Right cardiac atrium (tissue), 5 donors: Measurements from ENCODE around the gene ZNF705A. TPM values are rescaled to one million over a fixed set of nuclear protein-coding genes. Genes with fewer than 3 reads are reported as not detected.
"Not testable (repeated sequence)": the region's sequence is repeated elsewhere in the genome, so short reads cannot be mapped to it uniquely, and the experiment has no call there.

Source experiments
- ATAC-seq, 2 donors: fragments of 200-7000 bp; cut with Tn5 transposase; one replicate each; pipeline versions ENCODE4 v1.8.0 to v1.9.1; 2020; ENCODE audit warnings: moderate library complexity in 2 of 2, mild to moderate bottlenecking in 1 of 2
- DNase-seq, 3 donors: peaks; one replicate each; pipeline ENCODE4 v3.0.0-alpha.2; 2020
- H3K27ac ChIP-seq: one replicate; pipeline ENCODE4 v1.5.1; 2013; ENCODE audit warnings: mild to moderate bottlenecking, low read length, control low read depth, moderate library complexity
- H3K27me3 ChIP-seq: one replicate; pipeline ENCODE4 v1.6.1; 2013; ENCODE audit not compliant: control insufficient read depth, insufficient read depth
- H3K4me1 ChIP-seq: one replicate; pipeline ENCODE4 v1.6.1; 2013; ENCODE audit warnings: low read length; ENCODE audit not compliant: control insufficient read depth, insufficient read depth
- H3K4me3 ChIP-seq: one replicate; pipeline ENCODE4 v1.5.1; 2013; ENCODE audit warnings: low read length, control low read depth
- H3K9me3 ChIP-seq: one replicate; pipeline ENCODE4 v1.6.1; 2013; ENCODE audit warnings: low read length; ENCODE audit not compliant: control insufficient read depth
- WGBS: extraction: QIAGEN DNeasy Blood & Tissue Kit; methylation state at CpG from one replicate; pipeline ENCODE4 v1.1.7; 2013; 5-methylcytosine and 5-hydroxymethylcytosine counted together
- intact Hi-C, 4 donors: fragments of 100-400 bp; cut with DNase I; formaldehyde crosslinking; loops; one replicate each; pipeline versions ENCODE4 v1.11.0 to v1.14.0; 2022 to 2023
- long read RNA-seq, 4 donors: library from polyadenylated mRNA; unstranded; transcript quantifications; one replicate each; pipeline ENCODE4 v2.0.0, GENCODE V29; 2020 to 2021
- polyA plus RNA-seq: library from polyadenylated mRNA; stranded (reverse); fragments of 200-250 nt; gene quantifications from one replicate; pipeline ENCODE4 v1.2.3, GENCODE V29; 2013
- total RNA-seq, 4 donors: library from RNA; stranded (reverse); fragmentation: NEBNext Ultra II Directional; extraction: Animal tissue kit (Norgen Biotek cat#: 25700); gene quantifications; one replicate each; pipeline ENCODE4 v1.2.1, GENCODE V29; 2021
- donor health status: healthy with polysubstance abuse.
- donor health status: DM: no; HTN: yes; CAD: no.
- donor health status: DM: no; HTN: no; CAD: no.
- donor health status: DM: no; HTN: yes; CAD: no; lungs with severe emphysema.
- donor health status: DM: yes; HTN: yes; CAD: no.

ZNF705A gene
- total RNA-seq (not detected), polyA plus RNA-seq (not detected)
- long read RNA-seq, donor 1, partial matches to known transcripts, result 0 of 4 reads
- long read RNA-seq, donor 1, other reads (novel, unspliced or antisense), result 4 of 4 reads
- long read RNA-seq, donor 2, result 0 reads
- long read RNA-seq, donor 3, result 0 reads
- long read RNA-seq, donor 4, partial matches to known transcripts, result 0 of 1 reads
- long read RNA-seq, donor 4, other reads (novel, unspliced or antisense), result 1 of 1 reads

DNA sequence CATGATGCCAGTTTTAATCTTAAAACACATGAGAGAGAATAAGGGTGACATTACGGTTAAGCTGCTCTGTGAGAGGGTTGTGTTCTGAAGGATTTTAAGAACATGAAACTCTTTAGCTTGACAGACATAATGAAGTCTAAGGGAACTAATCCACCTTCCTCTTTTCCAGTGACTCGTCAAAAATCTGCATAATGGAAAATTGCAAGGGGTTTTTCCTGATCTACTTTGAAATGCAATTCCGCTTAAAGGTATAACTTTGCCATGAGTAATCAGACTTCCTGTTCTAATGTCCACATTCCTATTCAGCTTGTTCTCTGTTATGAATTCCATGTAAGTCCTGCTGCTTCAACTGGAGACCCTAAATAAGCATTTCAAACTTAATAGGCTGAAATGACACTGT is at the start of gene ZNF705A:
Gene ZNF705A (plus strand): TSS at position 171 of the 400 bp plus-strand sequence. CDS start 15,611 bp downstream, outside the sequence.
- Histone ChIP-seq H3K27me3 (no peaks in the 10 kb centered on the region), H3K9me3 (no peaks in the 10 kb centered on the region), H3K4me3 (no peak within 1 kb of the TSS), H3K27ac (no peak within 1 kb of the TSS), H3K4me1 (no peaks in the 10 kb centered on the region)
- 58% methylated on average over 3 of the region's 3 CpGs for WGBS
- DNase-seq (no peak), ATAC-seq (no peak)
- intact Hi-C loops, result no loop called here

DNA sequence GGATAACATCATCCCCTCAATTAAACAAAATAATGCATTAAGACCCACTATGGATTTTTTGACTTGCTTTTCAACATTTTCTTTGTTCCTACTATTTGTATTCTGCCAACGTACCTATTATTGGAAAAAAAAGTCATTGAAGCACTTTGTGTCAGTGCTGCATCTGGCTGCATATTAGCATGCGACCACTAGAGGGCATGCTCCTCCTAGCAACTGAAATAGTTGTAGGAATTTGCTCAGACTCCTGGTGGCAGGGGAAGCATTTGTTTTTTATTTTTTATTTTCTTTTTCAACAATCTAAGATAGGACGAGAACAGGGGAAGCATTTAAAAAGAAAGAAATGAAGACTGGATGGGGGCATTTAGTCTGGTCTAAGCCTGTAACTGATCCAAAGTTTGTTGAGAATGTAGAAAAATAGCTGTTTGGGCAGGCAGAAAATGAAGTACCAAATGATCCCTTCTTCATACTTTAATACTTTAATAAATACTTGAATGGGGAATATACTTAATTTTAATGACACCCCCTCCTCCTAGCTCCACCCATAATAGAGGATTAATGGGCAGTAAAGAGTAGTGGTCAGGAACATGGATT is 47.9 kb upstream of the ZNF705A start:
- under 1% methylated on average over 3 of the region's 3 CpGs for WGBS
- H3K4me1 ChIP-seq, result no peaks in the 10 kb centered on the region
- ATAC-seq (peak; percentile 57 to 61), DNase-seq (peak; percentile 67 to 88 (median 85))
- no peaks in the 10 kb centered on the region for H3K27me3 ChIP-seq
- intact Hi-C loops, result loop anchor here in 2 of 4 donors (5.0 kb wide), 2 partner anchors 123 to 128 kb away; no protein-coding TSS in a partner anchor
- H3K4me3 ChIP-seq, result no peak overlapping the region
- H3K9me3 ChIP-seq, result no peaks in the 10 kb centered on the region
- H3K27ac ChIP-seq, result no peak overlapping the region

DNA sequence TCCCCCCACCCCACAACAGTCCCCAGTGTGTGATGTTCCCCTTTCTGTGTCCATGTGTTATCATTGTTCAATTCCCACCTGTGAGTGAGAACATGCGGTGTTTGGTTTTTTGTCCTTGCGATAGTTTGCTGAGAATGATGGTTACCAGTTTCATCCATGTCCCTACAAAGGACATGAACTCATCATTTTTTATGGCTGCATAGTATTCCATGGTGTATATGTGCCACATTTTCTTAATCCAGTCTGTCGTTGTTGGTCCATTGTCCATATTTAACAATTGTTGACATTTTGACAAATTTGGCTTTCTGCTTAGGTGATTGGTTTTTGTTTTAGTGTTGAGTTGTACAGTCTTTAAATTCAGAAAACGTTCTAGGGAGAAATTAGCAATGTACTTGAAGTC is 43.7 kb upstream of the ZNF705A start:
- ATAC-seq, H3K9me3 ChIP-seq, H3K27ac ChIP-seq, DNase-seq, H3K4me3 ChIP-seq, H3K4me1 ChIP-seq, H3K27me3 ChIP-seq, intact Hi-C loops: not testable (repeated sequence)
- 95% methylated on average over 4 of the region's 4 CpGs for WGBS

DNA sequence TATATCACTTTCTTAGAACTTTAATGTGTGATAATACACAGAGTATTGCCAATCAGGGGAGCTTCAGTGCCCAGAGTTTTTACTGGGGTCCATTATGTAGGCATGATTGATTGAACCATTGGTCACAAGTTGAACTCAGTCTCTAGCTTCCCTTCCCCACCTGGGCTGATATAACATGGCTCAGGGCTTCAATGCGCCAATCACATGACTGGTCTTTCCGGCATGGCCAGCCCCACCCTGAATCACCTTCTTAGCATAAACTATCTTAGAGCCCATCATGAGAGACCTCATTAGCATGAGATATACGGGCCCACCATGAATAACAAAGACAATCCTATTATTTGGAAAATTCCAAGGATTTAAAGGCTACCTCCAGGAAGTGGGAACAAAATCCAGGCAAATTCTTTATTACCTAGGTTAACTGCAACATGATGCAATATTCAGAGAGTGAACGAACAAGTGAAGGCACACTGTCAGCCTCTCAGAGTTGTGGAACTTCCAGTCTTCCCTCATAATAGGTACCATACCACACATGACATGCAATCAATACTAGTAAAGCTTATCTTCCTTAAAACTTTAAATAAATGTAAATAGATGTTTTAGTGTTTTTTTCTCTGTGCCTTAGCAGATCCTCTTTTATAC is 36.6 kb upstream of the ZNF705A start:
- WGBS, result 95% methylated on average over 4 of the region's 4 CpGs
- Histone ChIP-seq H3K27me3 (no peaks in the 10 kb centered on the region), H3K4me1 (no peaks in the 10 kb centered on the region), H3K4me3 (no peak overlapping the region), H3K27ac (no peak overlapping the region), H3K9me3 (no peaks in the 10 kb centered on the region)
- no peak for DNase-seq
- intact Hi-C loops, result no loop called here
- ATAC-seq, result no peak

DNA sequence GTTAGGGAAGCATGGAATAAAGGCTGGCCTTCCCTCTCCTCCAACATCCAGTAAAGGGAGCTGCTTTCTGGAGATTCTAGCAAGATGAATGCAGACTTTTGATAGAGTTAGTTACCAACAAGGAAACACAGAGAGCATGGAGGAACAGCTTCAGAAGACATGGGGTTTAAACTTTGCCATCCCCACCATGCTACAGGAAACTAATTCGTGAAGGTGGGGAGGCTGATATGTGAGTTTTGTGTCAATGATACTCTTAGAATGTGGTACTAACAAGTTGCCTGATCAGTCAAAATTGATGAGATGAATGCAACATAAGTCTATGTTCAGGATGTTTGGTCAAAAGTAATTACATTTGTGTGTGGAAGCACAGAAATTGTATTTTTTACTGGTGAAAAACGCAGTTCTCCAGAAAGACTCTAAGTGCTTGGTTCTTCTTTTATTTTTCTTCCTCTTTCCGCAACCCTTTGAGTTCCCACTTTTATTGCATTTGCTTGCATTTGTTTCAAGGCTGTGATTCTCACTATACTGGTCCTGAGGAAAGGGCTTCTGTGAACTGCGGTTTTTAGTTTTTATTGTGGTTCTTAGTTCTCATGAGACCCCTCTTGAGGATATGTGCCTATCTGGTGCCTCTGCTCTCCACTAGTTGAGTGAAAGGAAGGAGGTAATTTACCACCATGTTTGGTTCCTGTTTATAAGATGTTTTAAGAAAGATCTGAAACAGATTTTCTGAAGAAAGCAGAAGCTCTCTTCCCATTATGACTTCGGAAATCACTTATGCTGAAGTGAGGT is 33.5 kb upstream of the ZNF705A start, which contains the start of gene CLEC4A:
Gene CLEC4A (plus strand): TSS at position 494 of the 789 bp plus-strand sequence. CDS start 262 bp downstream, at position 756.
- intact Hi-C loops, result no loop called here
- no peaks in the 10 kb centered on the region for H3K4me1 ChIP-seq
- no peaks in the 10 kb centered on the region for H3K27me3 ChIP-seq
- H3K9me3 ChIP-seq, result no peaks in the 10 kb centered on the region
- H3K4me3 ChIP-seq, result no peak within 1 kb of the TSS
- DNase-seq (no peak), ATAC-seq (no peak)
- WGBS, result 80% methylated on average over 5 of the region's 5 CpGs
- H3K27ac ChIP-seq, result no peak within 1 kb of the TSS

DNA sequence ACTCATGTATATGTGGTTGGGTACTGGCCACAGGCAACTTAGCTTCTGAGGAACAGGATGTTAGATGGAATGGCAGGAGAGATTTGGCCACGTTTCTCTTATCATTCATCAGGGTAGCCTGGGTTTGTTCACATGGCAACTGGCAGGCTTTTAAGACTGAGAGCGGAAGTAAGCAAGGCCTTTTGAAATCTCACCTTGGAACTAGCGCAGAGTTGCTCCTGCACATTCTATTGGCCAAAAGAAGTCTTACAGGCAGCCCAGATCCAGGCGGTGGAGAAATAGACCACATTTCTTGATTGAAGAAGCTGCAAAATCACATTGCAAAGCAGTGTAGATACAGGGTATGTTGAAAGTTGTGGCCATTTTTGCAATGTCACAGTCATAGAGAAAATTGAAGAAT is 29.7 kb upstream of the ZNF705A start:
- no peak overlapping the region for H3K27ac ChIP-seq
- H3K9me3 ChIP-seq, result no peaks in the 10 kb centered on the region
- DNase-seq, result no peak
- intact Hi-C loops, result no loop called here
- no peak for ATAC-seq
- H3K4me3 ChIP-seq, result no peak overlapping the region
- no peaks in the 10 kb centered on the region for H3K27me3 ChIP-seq
- H3K4me1 ChIP-seq, result no peaks in the 10 kb centered on the region
- 70% methylated on average over 4 of the region's 4 CpGs for WGBS

DNA sequence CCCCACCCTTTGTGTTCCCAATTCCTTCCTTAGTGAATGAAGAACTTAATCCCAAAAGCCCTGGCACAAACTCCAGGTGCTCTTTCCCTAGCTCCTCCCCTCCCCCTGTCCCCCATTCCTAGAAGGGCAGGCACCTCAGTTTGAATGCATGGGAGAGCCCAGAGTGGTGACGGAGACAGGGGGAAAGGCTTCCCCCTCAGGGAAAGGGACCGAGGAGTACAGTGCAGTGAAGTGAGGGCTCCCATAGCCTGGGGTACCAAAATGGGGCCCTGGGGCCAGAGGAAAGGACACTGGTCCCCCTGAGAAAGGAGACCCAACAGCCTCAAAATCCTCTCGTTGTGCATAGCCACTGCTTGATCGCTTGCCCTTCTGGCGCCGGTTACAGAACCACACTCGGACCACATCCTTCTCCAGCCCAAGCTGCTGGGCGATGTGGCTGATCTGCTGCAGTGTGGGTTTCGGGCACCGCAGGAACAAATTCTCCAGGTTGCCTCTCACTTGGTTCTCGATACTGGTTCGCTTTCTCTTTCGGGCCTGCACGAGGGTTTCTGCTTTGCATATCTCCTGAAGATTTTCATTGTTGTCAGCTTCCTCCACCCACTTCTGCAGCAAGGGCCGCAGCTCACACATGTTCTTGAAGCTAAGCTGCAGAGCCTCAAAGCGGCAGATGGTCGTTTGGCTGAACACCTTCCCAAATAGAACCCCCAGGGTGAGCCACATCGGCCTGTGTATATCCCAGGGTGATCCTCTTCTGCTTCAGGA is 23.0 kb upstream of the ZNF705A start:
- H3K4me3 ChIP-seq, H3K27me3 ChIP-seq, intact Hi-C loops, H3K27ac ChIP-seq, H3K4me1 ChIP-seq, H3K9me3 ChIP-seq, DNase-seq, ATAC-seq: not testable (repeated sequence)
- 91% methylated on average over 15 of the region's 18 CpGs for WGBS

DNA sequence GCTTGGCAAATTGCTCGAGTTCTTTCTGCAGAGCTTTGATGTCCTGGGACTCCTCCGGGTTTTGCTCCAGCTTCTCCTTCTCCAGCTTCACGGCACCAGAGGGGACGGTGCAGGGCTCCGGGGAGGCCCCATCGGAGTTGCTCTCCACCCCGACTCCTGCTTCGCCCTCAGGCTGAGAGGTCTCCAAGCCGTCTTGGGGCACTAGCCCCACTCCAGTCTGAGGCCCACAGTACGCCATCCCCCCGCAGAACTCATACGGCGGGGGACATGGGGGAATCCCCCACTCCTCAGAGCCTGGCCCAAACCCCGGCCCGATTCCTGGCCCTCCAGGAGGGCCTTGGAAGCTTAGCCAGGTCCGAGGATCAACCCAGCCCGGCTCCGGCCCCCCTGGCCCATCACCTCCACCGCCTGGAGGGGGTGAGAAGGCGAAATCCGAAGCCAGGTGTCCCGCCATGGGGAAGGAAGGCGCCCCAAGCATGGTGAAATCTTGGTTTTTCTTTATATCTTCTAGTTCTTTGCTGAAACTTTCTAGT is 22.4 kb upstream of the ZNF705A start:
- H3K27ac ChIP-seq, intact Hi-C loops, H3K27me3 ChIP-seq, H3K9me3 ChIP-seq, H3K4me1 ChIP-seq, H3K4me3 ChIP-seq: not testable (repeated sequence)
- WGBS, result 93% methylated on average over 23 of the region's 23 CpGs
- DNase-seq, result peak in 1 of 3 donors; percentile 24
- ATAC-seq, result peak in 1 of 2 donors; percentile 24

DNA sequence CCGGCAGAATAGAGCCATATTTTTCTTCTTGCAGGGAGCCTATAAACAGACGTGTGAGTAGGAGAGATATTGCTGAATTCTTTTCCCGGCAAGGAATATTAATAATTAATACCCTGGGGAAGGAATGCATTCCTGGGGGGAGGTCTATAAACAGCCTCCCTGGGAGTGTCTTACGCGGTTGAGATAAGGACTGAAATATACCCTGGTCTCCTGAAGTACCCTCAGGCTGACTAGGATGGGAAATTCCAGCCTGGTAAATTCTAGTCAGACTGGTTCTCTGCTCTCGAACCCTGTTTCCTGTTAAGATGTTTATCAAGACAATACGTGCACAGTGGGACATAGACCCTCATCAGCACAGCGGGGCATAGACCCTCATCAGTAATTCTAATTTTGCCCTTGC is 15.2 kb upstream of the ZNF705A start:
- DNase-seq, intact Hi-C loops: not testable (repeated sequence)
- 68% methylated on average over 8 of the region's 8 CpGs for WGBS

DNA sequence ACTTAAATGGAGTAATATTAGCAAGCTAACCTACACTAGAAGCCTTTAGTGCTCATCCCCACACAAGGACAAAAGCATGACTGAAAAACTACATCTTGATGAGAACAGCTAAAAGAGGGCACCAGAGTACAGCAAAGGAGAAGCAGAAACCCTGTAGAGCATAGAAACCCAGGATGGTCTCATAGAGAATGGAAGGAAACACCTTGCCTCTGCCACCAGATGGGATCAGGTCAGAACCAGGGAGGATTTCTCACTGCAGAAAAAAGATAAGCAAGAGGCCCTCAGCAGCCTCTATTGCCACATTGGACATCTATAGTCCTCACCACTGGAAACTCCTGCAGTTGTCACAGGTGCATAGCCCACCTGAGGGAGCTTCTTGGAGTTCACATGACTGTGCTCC is 13.6 kb upstream of the ZNF705A start:
- DNase-seq (no peak), ATAC-seq (no peak)
- Histone ChIP-seq H3K4me1 (no peaks in the 10 kb centered on the region), H3K27ac (no peak overlapping the region), H3K27me3 (no peaks in the 10 kb centered on the region), H3K4me3 (no peak overlapping the region), H3K9me3 (no peaks in the 10 kb centered on the region)
- intact Hi-C loops, result no loop called here

More for the DNA sequence above, 15.2 kb upstream of the ZNF705A start:
- H3K27me3 ChIP-seq, H3K4me3 ChIP-seq, ATAC-seq, H3K4me1 ChIP-seq, H3K9me3 ChIP-seq, H3K27ac ChIP-seq: not testable (repeated sequence)
